HG03575 (cell line): Measurements from ENCODE around the gene CYTH1.
"Not testable (repeated sequence)": the region's sequence is repeated elsewhere in the genome, so short reads cannot be mapped to it uniquely, and the experiment has no call there.

Experiments
- ATAC-seq: cut with Tn5 transposase; IDR thresholded peaks from one replicate; pipeline ENCODE4 v1.9.1; 2021; ENCODE audit not compliant: unreplicated experiment, insufficient number of reproducible peaks, low FRiP score; ENCODE audit errors: extremely low read depth

The CYTH1 gene

DNA sequence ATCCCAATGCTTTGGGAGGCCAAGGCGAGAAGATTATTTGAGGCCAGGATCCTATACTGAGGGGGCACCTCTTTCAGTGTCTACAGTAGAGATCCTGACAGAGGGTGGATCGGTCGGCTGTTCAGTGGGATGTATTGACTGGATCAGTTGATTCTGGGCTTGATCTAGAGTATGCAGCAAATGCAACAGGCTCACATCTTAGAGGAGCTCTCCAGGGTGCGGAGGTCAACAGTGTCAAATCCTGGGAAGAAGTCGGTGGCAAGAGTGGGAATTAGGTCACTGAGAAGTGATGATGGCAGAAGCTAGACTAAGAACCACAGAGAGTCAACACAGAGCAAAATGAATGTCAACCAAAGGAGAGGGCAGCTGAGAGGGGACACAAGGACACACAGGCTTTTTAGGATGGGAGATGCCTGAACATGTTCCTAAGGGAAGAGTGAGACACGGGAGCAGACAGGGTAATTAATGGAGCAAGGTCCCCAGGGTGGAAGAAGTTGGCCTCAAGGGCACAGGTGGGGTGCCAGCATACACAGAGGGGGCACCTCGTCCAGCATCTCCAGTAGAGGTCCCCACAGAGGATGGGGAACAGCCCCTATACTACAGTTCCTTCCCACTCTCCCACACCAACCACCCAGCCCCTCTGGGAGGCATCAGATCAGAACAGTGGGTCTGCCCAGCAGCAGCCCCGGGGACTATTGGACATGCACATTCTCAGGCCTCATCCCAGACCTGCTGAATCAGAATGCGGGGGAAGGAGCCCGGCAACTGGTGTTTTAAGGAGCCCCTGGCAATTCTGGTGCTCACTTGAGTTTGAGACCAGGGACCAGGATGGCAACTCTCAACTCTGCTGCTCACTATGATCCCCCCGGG lies 10.0 kb upstream of the CYTH1 start:
- no peak for ATAC-seq

DNA sequence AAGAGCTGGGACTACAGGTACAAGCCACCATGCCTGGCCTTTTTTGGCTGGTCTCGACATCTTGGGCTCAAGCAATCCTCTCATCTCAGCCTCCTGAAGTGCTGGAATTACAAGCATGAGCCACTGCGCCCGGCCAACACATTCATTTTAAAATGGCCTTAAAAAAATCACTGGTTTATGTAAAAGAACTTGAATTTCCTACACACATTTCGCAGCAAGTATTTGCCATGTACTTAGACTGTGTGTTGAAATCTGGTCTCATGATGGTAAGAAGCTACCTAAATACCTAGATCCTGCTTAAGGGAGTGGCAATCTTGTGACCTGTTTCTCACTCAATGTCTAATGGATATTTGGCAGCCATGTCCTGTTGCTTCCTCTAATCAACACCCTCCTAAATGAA lies 8.5 kb upstream of the CYTH1 start:
- no peak for ATAC-seq

GRCh38 chr17:78789663-78790181 lies 7.6 kb upstream of the CYTH1 start:
- ATAC-seq: no peak

- no peak for ATAC-seq
Measured at GRCh38 chr17:78789149-78789662, 7.1 kb upstream of the CYTH1 start.

GRCh38 chr17:78788451-78788850 lies 6.4 kb upstream of the CYTH1 start:
- ATAC-seq: no peak

- no peak for ATAC-seq
Measured at GRCh38 chr17:78787444-78787843, 5.4 kb upstream of the CYTH1 start.

- no peak for ATAC-seq
Measured at GRCh38 chr17:78785663-78786057, 3.6 kb upstream of the CYTH1 start.

GRCh38 chr17:78785011-78785662 lies 3.1 kb upstream of the CYTH1 start:
- no peak for ATAC-seq

DNA sequence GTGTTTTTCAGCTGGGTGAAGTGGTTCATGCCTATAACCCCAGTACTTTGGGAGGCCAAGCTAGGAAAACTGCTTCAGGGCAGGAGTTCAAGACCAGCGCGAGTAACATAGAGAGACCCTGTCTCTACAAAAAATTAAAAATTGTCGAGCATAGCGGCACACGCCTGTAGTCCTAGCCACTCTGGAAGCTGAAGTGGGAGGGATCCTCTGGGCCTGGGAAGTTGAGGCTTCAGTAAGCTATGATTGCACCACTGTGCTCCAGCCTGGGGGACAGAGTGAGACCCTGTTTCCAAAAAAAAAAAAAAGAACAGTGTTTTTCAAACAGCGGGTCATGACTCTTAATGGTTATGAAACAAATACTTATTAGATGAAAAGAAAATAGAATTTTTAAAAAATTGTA lies 2.3 kb upstream of the CYTH1 start:
- ATAC-seq: no peak

- ATAC-seq: no peak
Measured at GRCh38 chr17:78783711-78784324, 1.7 kb upstream of the CYTH1 start.

- ATAC-seq: no peak
Measured at GRCh38 chr17:78781104-78781892, 775 bp downstream of the CYTH1 start.

DNA sequence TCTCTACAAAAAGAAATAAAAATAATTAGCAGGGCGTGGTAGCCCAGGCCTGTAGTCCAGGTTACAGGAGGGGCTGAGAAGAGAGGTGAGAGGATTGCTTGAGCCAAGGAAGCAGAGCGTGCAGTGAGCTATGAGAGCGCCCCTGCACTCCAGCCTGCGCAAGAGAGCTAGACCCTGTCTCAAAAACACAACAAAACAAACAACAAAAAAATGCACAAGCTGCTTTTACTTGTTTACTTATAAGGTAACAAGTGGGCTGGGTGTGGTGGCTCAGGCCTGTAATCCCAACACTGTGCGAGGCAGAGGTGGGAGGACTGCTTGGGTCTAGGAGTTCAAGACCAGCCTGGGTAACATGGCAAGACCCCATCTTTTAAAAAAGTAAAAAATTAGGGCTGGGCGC lies 1.7 kb downstream of the CYTH1 start:
- ATAC-seq: no peak

- ATAC-seq: no peak
Measured at GRCh38 chr17:78779850-78780249, 2.2 kb downstream of the CYTH1 start.

- ATAC-seq: not testable (repeated sequence)
Measured at GRCh38 chr17:78779286-78779651, 2.8 kb downstream of the CYTH1 start.

DNA sequence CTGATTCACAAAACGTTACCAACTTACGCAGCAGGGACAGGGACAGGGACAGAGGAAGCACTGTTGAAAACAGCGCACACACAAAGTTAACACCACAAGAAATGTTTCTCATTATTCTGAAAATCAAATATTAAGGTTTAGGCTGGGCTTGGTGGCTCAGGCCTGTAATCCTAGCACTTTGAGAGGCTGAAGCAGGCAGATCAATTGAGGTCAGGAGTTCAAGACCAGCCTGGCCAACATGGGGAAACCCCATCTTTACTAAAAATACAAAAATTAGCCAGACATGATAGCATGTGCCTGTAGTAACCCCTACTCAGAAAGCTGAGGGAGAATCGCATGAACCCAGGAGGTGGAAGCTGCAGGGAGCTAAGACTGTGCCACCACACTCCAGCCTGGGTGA lies 4.2 kb downstream of the CYTH1 start:
- ATAC-seq: no peak

DNA sequence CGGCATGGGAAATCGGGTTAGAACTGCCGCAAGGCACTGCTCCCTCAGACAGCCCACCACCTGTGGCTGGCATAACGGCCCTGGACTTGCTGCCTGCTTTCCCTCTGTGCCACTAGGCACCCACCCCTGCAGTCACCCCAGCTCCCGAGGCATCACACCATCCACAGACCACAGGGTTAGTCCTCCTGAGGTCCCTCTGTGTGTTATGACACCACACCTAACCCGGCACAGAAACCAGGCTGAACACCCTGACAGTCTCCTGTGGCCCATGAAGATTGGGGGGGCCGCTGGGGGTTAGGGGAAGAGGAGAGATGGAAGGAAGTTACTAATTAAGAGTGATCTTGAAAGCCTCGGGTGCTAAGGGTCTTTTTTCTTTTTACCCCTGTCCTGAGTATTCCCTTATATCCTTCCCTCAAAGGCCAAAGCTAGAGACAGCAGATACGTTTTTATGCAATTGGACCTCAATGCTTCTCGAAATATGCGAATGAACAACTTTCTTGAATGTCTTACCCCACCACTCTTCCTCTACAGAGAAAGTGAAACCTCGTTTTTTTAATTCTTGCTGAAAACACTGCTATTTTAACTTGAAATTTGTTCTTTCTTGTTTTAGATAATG lies 7.0 kb downstream of the CYTH1 start:
- no peak for ATAC-seq

GRCh38 chr17:78774453-78774852 lies 7.6 kb downstream of the CYTH1 start:
- no peak for ATAC-seq

GRCh38 chr17:78771758-78772382 lies 10.2 kb downstream of the CYTH1 start:
- no peak for ATAC-seq
